Small intestine (tissue), 7 donors: ENCODE results near the gene CENPF. TPM values are rescaled to one million over a fixed set of nuclear protein-coding genes. Genes with fewer than 3 reads are reported as not detected.
"Not testable (repeated sequence)": the region's sequence is repeated elsewhere in the genome, so short reads cannot be mapped to it uniquely, and the experiment has no call there.

Experiments used
- DNase-seq, 2 donors: peaks; one replicate each; pipeline versions ENCODE4 v3.0.0 to v3.0.0-alpha.2; 2013
- FAIRE-seq: peaks from 2 replicates; lab custom pipeline; 2012; peaks lifted over from hg19 to GRCh38; lab: Jason Lieb, UNC
- H3K27ac ChIP-seq, 3 donors: one replicate each; pipeline ENCODE4 v1.5.1; 2013; ENCODE audit warnings: low read length in 2 of 3, mild to moderate bottlenecking in 2 of 3, control low read depth in 1 of 3, inconsistent platforms in 1 of 3, low read depth in 1 of 3, moderate library complexity in 1 of 3
- H3K27me3 ChIP-seq, 3 donors: one replicate each; pipeline ENCODE4 v1.6.1; 2013; ENCODE audit warnings: low read length in 3 of 3, inconsistent platforms in 1 of 3; ENCODE audit not compliant: control insufficient read depth in 3 of 3, insufficient read depth in 3 of 3
- H3K36me3 ChIP-seq, 3 donors: one replicate each; pipeline ENCODE4 v1.6.1; 2013; ENCODE audit warnings: low read length in 3 of 3, inconsistent platforms in 1 of 3, low read depth in 1 of 3, mild to moderate bottlenecking in 1 of 3, moderate library complexity in 1 of 3; ENCODE audit not compliant: control insufficient read depth in 3 of 3, insufficient read depth in 2 of 3
- H3K4me1 ChIP-seq, 3 donors: one replicate each; pipeline ENCODE4 v1.6.1; 2013; ENCODE audit warnings: low read length in 2 of 3, inconsistent platforms in 1 of 3, low read depth in 1 of 3, mild to moderate bottlenecking in 1 of 3, moderate library complexity in 1 of 3; ENCODE audit not compliant: control insufficient read depth in 3 of 3, insufficient read depth in 2 of 3
- H3K4me3 ChIP-seq, 3 donors: one replicate each; pipeline ENCODE4 v1.5.1; 2013; ENCODE audit warnings: low read length in 3 of 3, control low read depth in 1 of 3, inconsistent platforms in 1 of 3, low read depth in 1 of 3, mild to moderate bottlenecking in 1 of 3, moderate library complexity in 1 of 3
- H3K9me3 ChIP-seq, 2 donors: one replicate each; pipeline ENCODE4 v1.6.1; 2013; ENCODE audit warnings: low read depth in 1 of 2, low read length in 1 of 2; ENCODE audit not compliant: control insufficient read depth in 2 of 2, insufficient read depth in 1 of 2
- WGBS, 3 donors: extraction: QIAGEN DNeasy Blood & Tissue Kit; methylation state at CpG; one replicate each; pipeline ENCODE4 v1.1.7; 2013; 5-methylcytosine and 5-hydroxymethylcytosine counted together
- polyA plus RNA-seq, 4 donors: library from polyadenylated mRNA; stranded (reverse) in 3 of 4; unstranded in 1 of 4; fragments of 200-250 nt in 3 of 4; fragments of 120-200 nt in 1 of 4; gene quantifications; one replicate each; pipeline versions ENCODE4 v1.2.1 to v1.2.3, GENCODE V29; 2013
- donor health status: healthy with polysubstance abuse.
- donor health status: control.
- donor health status: control.
- donor health status: Bipolar disorder and iron deficiency.
- donor health status: healthy.

CENPF gene
- polyA plus RNA-seq, 4 donors: under 0.01 to 29.1 (median 14.4) TPM

GRCh38 chr1:214608216-214608783, 5.3 kb downstream of the CENPF start:
- H3K4me3 ChIP-seq, H3K27me3 ChIP-seq, H3K9me3 ChIP-seq, H3K36me3 ChIP-seq, H3K4me1 ChIP-seq, FAIRE-seq, DNase-seq, H3K27ac ChIP-seq: not testable (repeated sequence)
- 97 to 98% (median 97%) methylated on average over 31 to 45 of the region's 45 CpGs for WGBS, 3 donors

DNA sequence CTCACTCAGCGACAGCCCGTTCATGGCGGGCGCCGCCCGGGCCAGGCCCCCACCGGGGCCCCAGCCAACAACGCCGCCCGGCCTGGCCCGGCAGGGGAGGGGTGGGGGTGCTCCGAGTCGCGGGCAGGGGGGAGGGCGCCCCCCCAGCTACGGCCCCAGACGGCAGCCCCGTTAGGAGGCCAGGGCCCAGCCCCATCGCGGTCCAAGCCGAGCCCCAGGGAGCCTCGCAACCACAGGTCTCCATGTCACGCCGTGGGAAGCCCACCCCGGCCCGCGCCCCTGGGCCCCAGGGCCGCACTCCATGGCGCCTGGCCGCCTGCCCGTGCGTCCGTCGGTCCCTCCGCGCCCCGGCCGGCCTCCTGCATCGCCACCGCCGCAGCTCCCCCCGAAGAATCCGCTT, 5.8 kb downstream of the CENPF start:
- not testable (repeated sequence) for H3K27me3 ChIP-seq, H3K9me3 ChIP-seq, FAIRE-seq, DNase-seq, H3K4me1 ChIP-seq, H3K4me3 ChIP-seq, H3K36me3 ChIP-seq, H3K27ac ChIP-seq
- WGBS, 3 donors: 96 to 100% (median 99%) methylated on average over 18 to 43 of the region's 43 CpGs

DNA sequence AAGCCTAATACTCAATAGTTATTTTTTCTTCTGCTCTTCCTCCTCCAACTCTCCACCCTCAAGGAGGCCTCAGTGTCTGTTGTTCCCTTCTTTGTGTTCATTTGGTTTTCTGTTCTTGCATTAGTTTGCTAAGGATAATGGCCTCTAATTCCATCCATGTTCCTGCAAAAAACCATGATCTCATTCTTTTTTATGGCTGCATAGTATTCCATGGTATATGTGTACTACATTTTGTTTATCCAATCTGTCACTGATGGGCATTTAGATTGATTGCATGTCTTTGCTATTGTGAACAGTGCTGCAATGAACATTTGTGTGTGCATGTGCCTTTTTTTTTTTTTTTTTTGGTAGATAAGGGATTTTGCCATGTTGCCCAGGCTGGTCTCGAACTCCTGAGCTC, 6.7 kb downstream of the CENPF start:
- 95 to 100% (median 98%) methylated on average over 1 of the region's 1 CpG for WGBS, 3 donors
- DNase-seq: no peak
- no peaks in the 10 kb centered on the region for H3K27me3 ChIP-seq
- no peak overlapping the region for H3K4me3 ChIP-seq
- FAIRE-seq: no peak
- H3K4me1 ChIP-seq: no peaks in the 10 kb centered on the region
- no peaks in the 10 kb centered on the region for H3K36me3 ChIP-seq
- no peak overlapping the region for H3K27ac ChIP-seq
- no peaks in the 10 kb centered on the region for H3K9me3 ChIP-seq

DNA sequence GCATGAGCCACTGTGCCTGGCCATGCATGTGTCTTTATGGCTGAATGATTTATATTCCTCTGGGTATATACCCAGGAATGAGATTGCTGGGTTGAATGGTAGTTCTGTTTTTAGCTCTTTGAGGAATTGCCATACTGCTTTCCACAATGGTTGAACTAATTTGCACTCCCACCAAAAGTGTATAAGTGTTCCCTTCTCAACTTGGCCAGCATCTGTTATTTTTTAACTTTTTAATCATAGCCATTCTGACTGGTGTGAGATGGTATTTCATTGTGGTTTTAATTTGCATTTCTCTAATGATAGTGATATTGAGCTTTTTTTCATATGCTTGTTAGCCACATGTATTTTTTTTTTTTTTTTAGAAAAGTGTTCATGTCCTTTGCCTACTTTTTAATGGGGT, 7.1 kb downstream of the CENPF start:
- H3K27me3 ChIP-seq, FAIRE-seq, H3K4me3 ChIP-seq, H3K4me1 ChIP-seq, DNase-seq, H3K36me3 ChIP-seq, H3K9me3 ChIP-seq, H3K27ac ChIP-seq: not testable (repeated sequence)

- Histone ChIP-seq H3K4me1 (no peaks in the 10 kb centered on the region), H3K27me3 (no peaks in the 10 kb centered on the region), H3K4me3 (no peak overlapping the region), H3K36me3 (peaks cover 0 to 3% (median 0%) of the 10 kb centered on the region in 3 donors), H3K9me3 (no peaks in the 10 kb centered on the region), H3K27ac (no peak overlapping the region)
- 74 to 91% (median 87%) methylated on average over 6 of the region's 6 CpGs for WGBS, 3 donors
- DNase-seq: no peak
- no peak for FAIRE-seq
Measured at GRCh38 chr1:214615109-214615508, 12.1 kb downstream of the CENPF start.

DNA sequence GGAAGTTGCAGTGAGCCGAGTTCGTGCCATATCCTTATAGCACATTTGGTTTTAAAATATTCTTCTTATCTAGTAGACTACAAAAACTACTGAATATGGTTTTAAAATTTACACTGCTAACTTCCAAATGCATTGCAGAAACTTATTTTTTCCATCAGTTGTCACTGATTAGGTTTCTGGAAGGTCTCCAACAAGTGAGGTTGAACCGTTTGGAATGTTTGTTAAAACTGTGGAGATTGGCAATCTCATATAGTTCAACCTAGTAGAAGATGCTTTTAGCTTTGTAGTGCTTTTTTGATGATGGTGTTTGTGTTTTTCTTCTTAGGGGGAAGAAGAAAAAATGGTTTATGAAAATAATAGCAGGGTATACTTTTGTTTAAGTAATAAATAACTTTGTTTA, 12.9 kb downstream of the CENPF start:
- WGBS, 3 donors: 86 to 89% (median 89%) methylated on average over 3 of the region's 3 CpGs

GRCh38 chr1:214617246-214617645, 14.3 kb downstream of the CENPF start:
- H3K9me3 ChIP-seq: no peaks in the 10 kb centered on the region
- H3K4me3 ChIP-seq: no peak overlapping the region
- FAIRE-seq (no peak), DNase-seq (no peak)
- H3K27ac ChIP-seq: no peak overlapping the region
- 81 to 95% (median 93%) methylated on average over 4 of the region's 4 CpGs for WGBS, 3 donors
- H3K36me3 ChIP-seq: peaks cover 0 to 7% (median 0%) of the 10 kb centered on the region in 3 donors
- H3K4me1 ChIP-seq: no peaks in the 10 kb centered on the region
- H3K27me3 ChIP-seq: no peaks in the 10 kb centered on the region

More for the DNA sequence above, 12.9 kb downstream of the CENPF start:
- Histone ChIP-seq H3K36me3 (peaks cover 0 to 3% (median 0%) of the 10 kb centered on the region in 3 donors), H3K27me3 (no peaks in the 10 kb centered on the region), H3K27ac (no peak overlapping the region), H3K4me1 (no peaks in the 10 kb centered on the region), H3K9me3 (no peaks in the 10 kb centered on the region), H3K4me3 (no peak overlapping the region)
- DNase-seq (no peak), FAIRE-seq (no peak)

GRCh38 chr1:214617843-214618242, 14.8 kb downstream of the CENPF start:
- WGBS, 3 donors: 91 to 96% (median 92%) methylated on average over 6 of the region's 6 CpGs
- peaks cover 0 to 10% (median 0%) of the 10 kb centered on the region in 3 donors for H3K36me3 ChIP-seq
- DNase-seq: no peak
- no peaks in the 10 kb centered on the region for H3K9me3 ChIP-seq
- no peak overlapping the region for H3K4me3 ChIP-seq
- FAIRE-seq: no peak
- no peaks in the 10 kb centered on the region for H3K27me3 ChIP-seq
- no peak overlapping the region for H3K27ac ChIP-seq
- no peaks in the 10 kb centered on the region for H3K4me1 ChIP-seq

DNA sequence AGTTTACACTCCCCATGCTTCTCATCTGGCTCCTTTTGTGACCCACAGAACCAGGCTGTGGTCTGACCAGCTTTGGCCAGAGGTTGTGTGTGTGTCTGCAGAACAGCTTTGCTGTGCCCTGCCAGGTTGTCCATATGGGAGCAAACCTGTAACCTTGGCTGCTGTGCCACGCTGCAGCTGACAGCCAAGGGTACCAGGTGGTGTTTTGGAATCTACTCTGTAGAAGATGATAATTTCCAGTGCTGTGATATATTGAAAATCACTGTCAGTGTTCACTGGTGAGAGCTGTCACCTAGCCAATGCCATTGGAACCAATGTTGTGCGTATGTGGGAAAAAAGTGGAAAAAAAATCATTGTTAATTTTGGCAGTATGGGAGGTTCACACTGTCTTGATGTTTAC, 18.2 kb downstream of the CENPF start:
- Histone ChIP-seq H3K9me3 (no peaks in the 10 kb centered on the region), H3K36me3 (peaks cover 0 to 12% (median 0%) of the 10 kb centered on the region in 3 donors), H3K27ac (no peak overlapping the region), H3K27me3 (no peaks in the 10 kb centered on the region), H3K4me1 (no peaks in the 10 kb centered on the region), H3K4me3 (no peak overlapping the region)
- no peak for FAIRE-seq
- DNase-seq: no peak
- WGBS, 3 donors: 98% methylated on average over 2 of the region's 2 CpGs
